Measurements from ENCODE around the gene LEF1. TPM values are rescaled to one million over a fixed set of nuclear protein-coding genes. Genes with fewer than 3 reads are reported as not detected.

The LEF1 gene
- total RNA-seq, 1 donor from 2014 or later, result 19.4 TPM

DNA sequence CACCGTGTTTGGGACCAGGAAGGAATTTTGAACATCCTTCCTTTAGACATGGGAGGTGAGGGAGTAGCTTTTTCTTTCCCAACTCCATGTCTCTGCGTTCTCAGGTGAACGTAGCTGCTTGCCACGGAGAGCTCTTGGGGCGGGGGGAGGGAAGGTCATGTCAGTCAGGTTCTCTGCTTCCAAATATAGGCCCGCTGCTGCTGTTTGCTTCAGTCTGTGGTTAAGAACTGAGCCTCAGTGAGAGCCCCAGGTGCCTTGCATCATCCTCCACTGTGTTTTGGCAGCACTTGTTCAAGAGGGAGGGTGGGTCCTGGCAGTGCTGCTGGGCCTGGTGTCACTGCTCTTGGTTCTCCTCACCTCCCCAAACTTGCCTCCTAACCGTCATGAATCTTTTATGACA is 132.5 kb downstream of the LEF1 start:
- Histone ChIP-seq H4K20me1 (ENCODE audit: low read depth) (no peaks in the 10 kb centered on the region), H3K4me2 (no peak overlapping the region), H2AFZ (replicated peaks) (no peak overlapping the region), H3K4me1 (no peaks in the 10 kb centered on the region), H3K9me3 (ENCODE audit: low read depth) (no peaks in the 10 kb centered on the region), H3F3A (ENCODE audit: low read depth) (no peaks in the 10 kb centered on the region), H3K9ac (no peak overlapping the region), H3K27me3 (no peaks in the 10 kb centered on the region), H3K4me3 (no peak overlapping the region), H3K36me3 (no peaks in the 10 kb centered on the region), H3K79me2 (ENCODE audit: low read depth) (no peaks in the 10 kb centered on the region), H3K27ac (no peak overlapping the region)
- Mint-ChIP-seq H3K27ac (no peak overlapping the region), H3K27me3 (ENCODE audit: insufficient read depth, low read depth) (no peaks in the 10 kb centered on the region), H3K4me3 (no peak overlapping the region), H3K36me3 (peaks cover 17% of the 10 kb centered on the region), H3K4me1 (no peaks in the 10 kb centered on the region), H3K9me3 (peaks cover 2% of the 10 kb centered on the region)
- TF ChIP-seq EZH2phosphoT487 (IDR thresholded peaks at IDR 0.05) (no peak), EZH2 (IDR thresholded peaks at IDR 0.05) (no peak)
- TF ChIP-seq, protein P1, sequence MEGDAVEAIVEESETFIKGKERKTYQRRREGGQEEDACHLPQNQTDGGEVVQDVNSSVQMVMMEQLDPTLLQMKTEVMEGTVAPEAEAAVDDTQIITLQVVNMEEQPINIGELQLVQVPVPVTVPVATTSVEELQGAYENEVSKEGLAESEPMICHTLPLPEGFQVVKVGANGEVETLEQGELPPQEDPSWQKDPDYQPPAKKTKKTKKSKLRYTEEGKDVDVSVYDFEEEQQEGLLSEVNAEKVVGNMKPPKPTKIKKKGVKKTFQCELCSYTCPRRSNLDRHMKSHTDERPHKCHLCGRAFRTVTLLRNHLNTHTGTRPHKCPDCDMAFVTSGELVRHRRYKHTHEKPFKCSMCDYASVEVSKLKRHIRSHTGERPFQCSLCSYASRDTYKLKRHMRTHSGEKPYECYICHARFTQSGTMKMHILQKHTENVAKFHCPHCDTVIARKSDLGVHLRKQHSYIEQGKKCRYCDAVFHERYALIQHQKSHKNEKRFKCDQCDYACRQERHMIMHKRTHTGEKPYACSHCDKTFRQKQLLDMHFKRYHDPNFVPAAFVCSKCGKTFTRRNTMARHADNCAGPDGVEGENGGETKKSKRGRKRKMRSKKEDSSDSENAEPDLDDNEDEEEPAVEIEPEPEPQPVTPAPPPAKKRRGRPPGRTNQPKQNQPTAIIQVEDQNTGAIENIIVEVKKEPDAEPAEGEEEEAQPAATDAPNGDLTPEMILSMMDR (IDR thresholded peaks at IDR 0.05), result no peak
- no peak for DNase-seq (ENCODE audit: low spot score)

DNA sequence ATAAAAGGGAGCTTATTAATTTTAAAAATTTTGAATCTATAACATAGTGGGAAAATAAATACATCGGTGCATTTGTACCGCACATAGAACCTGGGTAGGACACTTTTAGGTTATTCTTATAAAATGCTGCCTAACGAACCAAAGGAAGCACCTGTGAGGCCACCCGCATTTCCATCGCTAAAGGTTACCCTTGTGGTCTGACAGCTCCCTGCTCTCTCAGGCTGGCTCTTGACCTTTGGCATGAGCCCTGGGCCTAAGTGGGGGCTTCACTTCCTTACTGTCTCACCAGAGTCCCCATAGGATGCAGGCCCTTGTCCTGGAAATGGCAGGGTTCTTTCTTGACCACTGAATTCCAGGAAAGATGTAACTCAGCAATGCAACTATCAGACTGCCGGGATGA is 133.0 kb downstream of the LEF1 start:
- Histone ChIP-seq H3K36me3 (no peaks in the 10 kb centered on the region), H3K27me3 (no peaks in the 10 kb centered on the region), H3K4me2 (no peak overlapping the region), H3K9ac (no peak overlapping the region), H3F3A (ENCODE audit: low read depth) (no peaks in the 10 kb centered on the region), H3K79me2 (ENCODE audit: low read depth) (no peaks in the 10 kb centered on the region), H3K4me3 (no peak overlapping the region), H3K27ac (no peak overlapping the region), H3K4me1 (peaks cover under 1% of the 10 kb centered on the region), H2AFZ (replicated peaks) (no peak overlapping the region), H4K20me1 (ENCODE audit: low read depth) (no peaks in the 10 kb centered on the region), H3K9me3 (ENCODE audit: low read depth) (no peaks in the 10 kb centered on the region)
- H3K27ac Mint-ChIP-seq, result no peak overlapping the region
- H3K4me3 Mint-ChIP-seq, result no peak overlapping the region
- no peak for DNase-seq (ENCODE audit: low spot score)
- peaks cover 3% of the 10 kb centered on the region for H3K4me1 Mint-ChIP-seq
- peaks cover 19% of the 10 kb centered on the region for H3K36me3 Mint-ChIP-seq
- H3K9me3 Mint-ChIP-seq, result peaks cover 2% of the 10 kb centered on the region
- no peak for TF ChIP-seq EZH2 (IDR thresholded peaks at IDR 0.05)
- TF ChIP-seq, protein P1 (IDR thresholded peaks at IDR 0.05), result no peak
- TF ChIP-seq EZH2phosphoT487 (IDR thresholded peaks at IDR 0.05), result no peak
- H3K27me3 Mint-ChIP-seq (ENCODE audit: insufficient read depth, low read depth), result no peaks in the 10 kb centered on the region

DNA sequence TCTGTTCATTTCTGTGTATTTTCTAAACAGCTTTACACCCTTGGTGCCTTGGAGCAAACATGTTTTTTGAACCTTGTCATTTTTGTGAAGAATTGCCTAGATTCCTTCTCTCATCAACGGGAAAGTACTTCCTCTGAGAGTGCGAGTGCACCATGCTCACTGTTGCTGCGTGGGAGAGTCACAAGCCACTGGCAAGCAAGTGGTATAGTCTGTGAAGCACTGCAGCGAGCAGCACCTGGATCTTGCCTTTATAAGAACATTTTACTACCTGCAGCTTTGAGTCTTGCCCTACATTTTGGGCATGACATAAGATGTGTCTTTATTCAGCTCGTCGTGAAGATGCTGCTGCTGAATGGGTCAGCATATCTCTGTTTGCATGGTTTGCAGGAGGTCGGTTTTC is 134.2 kb downstream of the LEF1 start:
- no peaks in the 10 kb centered on the region for H3K27me3 Mint-ChIP-seq (ENCODE audit: insufficient read depth, low read depth)
- H3K4me3 Mint-ChIP-seq, result no peak overlapping the region
- DNase-seq (ENCODE audit: low spot score), result no peak
- no peaks in the 10 kb centered on the region for H3K36me3 ChIP-seq
- no peak overlapping the region for H2AFZ ChIP-seq (replicated peaks)
- no peak overlapping the region for H3K27ac ChIP-seq
- H3K9me3 ChIP-seq (ENCODE audit: low read depth), result no peaks in the 10 kb centered on the region
- TF ChIP-seq, protein P1 (IDR thresholded peaks at IDR 0.05), result no peak
- no peak for TF ChIP-seq EZH2phosphoT487 (IDR thresholded peaks at IDR 0.05)
- TF ChIP-seq EZH2 (IDR thresholded peaks at IDR 0.05), result no peak
- no peaks in the 10 kb centered on the region for H3F3A ChIP-seq (ENCODE audit: low read depth)
- H3K4me1 Mint-ChIP-seq, result peaks cover 11% of the 10 kb centered on the region
- no peaks in the 10 kb centered on the region for H3K9me3 Mint-ChIP-seq
- no peaks in the 10 kb centered on the region for H3K79me2 ChIP-seq (ENCODE audit: low read depth)
- no peak overlapping the region for H3K9ac ChIP-seq
- H4K20me1 ChIP-seq (ENCODE audit: low read depth), result no peaks in the 10 kb centered on the region
- peaks cover 3% of the 10 kb centered on the region for H3K4me1 ChIP-seq
- peaks cover 21% of the 10 kb centered on the region for H3K36me3 Mint-ChIP-seq
- no peak overlapping the region for H3K27ac Mint-ChIP-seq
- no peak overlapping the region for H3K4me2 ChIP-seq
- no peak overlapping the region for H3K4me3 ChIP-seq
- no peaks in the 10 kb centered on the region for H3K27me3 ChIP-seq

All from neural progenitor cell (in vitro differentiated cells).